Neural progenitor cell (in vitro differentiated cells): Measurements from ENCODE around the gene BEAN1. TPM values are rescaled to one million over a fixed set of nuclear protein-coding genes. Genes with fewer than 3 reads are reported as not detected.

Source experiments
- DNase-seq: peaks from one replicate; pipeline ENCODE4 v3.0.0-alpha.2; 2016; ENCODE audit warnings: low spot score
- H2AFZ ChIP-seq: fragments of 200-600 bp; sonication (generic); replicated peaks from 2 replicates; pipeline ENCODE4 v1.6.1; 2016; ENCODE audit warnings: antibody characterized with exemption
- H3F3A ChIP-seq: fragments of 200-600 bp; sonication (generic); 2 replicates; pipeline ENCODE4 v1.6.1; 2016; ENCODE audit warnings: antibody characterized with exemption, low read depth
- H3K27ac ChIP-seq: fragments of 200-600 bp; sonication (generic); 2 replicates; pipeline ENCODE4 v1.5.1; 2016; ENCODE audit warnings: mild to moderate bottlenecking
- H3K27me3 ChIP-seq: fragments of 200-600 bp; sonication (generic); 2 replicates; pipeline ENCODE4 v1.6.1; 2016; ENCODE audit warnings: mild to moderate bottlenecking, moderate library complexity
- H3K36me3 ChIP-seq: fragments of 200-600 bp; sonication (generic); 2 replicates; pipeline ENCODE4 v1.5.1; 2016
- H3K4me1 ChIP-seq: fragments of 200-600 bp; sonication (generic); 2 replicates; pipeline ENCODE4 v1.6.1; 2016; ENCODE audit warnings: mixed run types
- H3K4me2 ChIP-seq: fragments of 200-600 bp; sonication (generic); 2 replicates; pipeline ENCODE4 v1.6.1; 2016
- H3K4me3 ChIP-seq: fragments of 200-600 bp; sonication (generic); 2 replicates; pipeline ENCODE4 v1.5.1; 2016
- H3K79me2 ChIP-seq: fragments of 200-600 bp; sonication (generic); 2 replicates; pipeline ENCODE4 v1.6.1; 2016; ENCODE audit warnings: low read depth
- H3K9ac ChIP-seq: fragments of 200-600 bp; sonication (generic); 2 replicates; pipeline ENCODE4 v1.6.1; 2016
- H3K9me3 ChIP-seq: fragments of 200-600 bp; sonication (generic); 2 replicates; pipeline ENCODE4 v1.5.1; 2016; ENCODE audit warnings: low read depth
- H4K20me1 ChIP-seq: fragments of 200-600 bp; sonication (generic); 2 replicates; pipeline ENCODE4 v1.6.1; 2016; ENCODE audit warnings: low read depth
- H3K27ac Mint-ChIP-seq: 3 replicates; pipeline ENCODE4 v1.8.0; 2021; ENCODE audit warnings: mixed read lengths
- H3K27me3 Mint-ChIP-seq: 2 replicates; pipeline ENCODE4 v1.8.0; 2022; ENCODE audit warnings: low read depth, mild to moderate bottlenecking, inconsistent platforms, moderate library complexity, mixed read lengths; ENCODE audit not compliant: insufficient read depth
- H3K36me3 Mint-ChIP-seq: 3 replicates; pipeline ENCODE4 v1.8.0; 2021; ENCODE audit warnings: mixed read lengths
- H3K4me1 Mint-ChIP-seq: 3 replicates; pipeline ENCODE4 v1.8.0; 2021; ENCODE audit warnings: mixed read lengths
- H3K4me3 Mint-ChIP-seq: 3 replicates; pipeline ENCODE4 v1.8.0; 2021; ENCODE audit warnings: mild to moderate bottlenecking, moderate library complexity, mixed read lengths
- H3K9me3 Mint-ChIP-seq: 3 replicates; pipeline ENCODE4 v1.8.0; 2020; ENCODE audit warnings: mixed read lengths
- EZH2 ChIP-seq: fragments of 200-600 bp; sonication (generic); IDR thresholded peaks from 2 replicates; pipeline ENCODE4 v1.6.1; 2017; ENCODE audit warnings: antibody characterized with exemption, mild to moderate bottlenecking, moderate library complexity
- EZH2phosphoT487 ChIP-seq: fragments of 200-600 bp; sonication (generic); IDR thresholded peaks from 2 replicates; pipeline ENCODE4 v1.6.1; 2017; ENCODE audit warnings: antibody characterized with exemption
- total RNA-seq: library from RNA; depleted of rRNA; stranded (reverse); fragments of >200 nt; gene quantifications from 2 replicates; pipeline ENCODE4 v1.2.3, GENCODE V29; 2015; ENCODE audit warnings: low replicate concordance
- TF ChIP-seq, protein P1 (sequence below): fragments of 200-600 bp; sonication (generic); IDR thresholded peaks from 2 replicates; pipeline ENCODE4 v1.5.1; 2017; ENCODE audit warnings: antibody characterized with exemption, mild to moderate bottlenecking

BEAN1 gene
- total RNA-seq, 1 donor from 2014 or later, result 0.32 TPM

DNA sequence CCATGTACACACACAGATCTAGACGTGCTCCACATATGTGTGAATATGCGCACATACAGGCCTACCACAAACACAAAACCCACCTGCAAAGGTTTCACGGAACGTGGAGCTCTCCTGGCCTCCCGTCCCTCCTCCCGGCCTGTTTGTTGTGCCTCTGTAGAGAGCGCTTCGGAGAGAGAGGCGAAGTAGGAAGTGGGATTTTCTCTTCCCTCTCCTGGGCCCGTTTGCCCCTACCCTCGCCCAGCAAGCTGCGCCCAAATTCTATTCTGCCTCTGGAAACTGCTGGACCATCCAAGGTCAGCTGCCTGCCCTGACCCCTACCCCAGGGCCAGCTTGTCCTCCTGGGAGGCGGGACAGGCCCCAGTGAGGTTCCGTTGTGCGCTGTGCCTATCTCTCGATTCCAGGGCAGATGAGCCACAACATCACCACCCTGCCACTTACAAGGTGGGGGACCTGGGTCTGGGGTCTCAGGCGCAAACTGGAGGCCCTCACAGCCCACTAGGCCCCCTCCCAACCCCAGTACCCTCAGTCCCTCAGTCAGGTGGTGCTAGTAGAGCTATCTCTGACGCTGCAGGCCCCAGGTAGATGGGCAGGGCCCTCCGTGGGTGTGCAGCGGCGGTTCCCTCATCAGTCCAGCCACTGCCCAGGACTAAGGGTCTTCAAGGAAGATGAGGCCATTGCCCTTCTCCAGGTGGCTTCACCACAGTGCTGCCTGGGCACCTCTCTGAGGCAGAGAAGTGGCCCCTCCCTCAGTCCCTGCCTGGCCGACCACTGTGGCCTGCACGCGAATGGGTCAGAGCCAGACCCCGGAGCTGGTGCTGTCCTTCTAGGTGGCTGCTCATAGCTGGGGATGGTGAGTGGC, 54.2 kb downstream of the BEAN1 start:
- Histone ChIP-seq H3K4me3 (no peak overlapping the region), H3K9me3 (no peaks in the 10 kb centered on the region), H3K27ac (no peak overlapping the region), H3K4me2 (no peak overlapping the region), H3K9ac (no peak overlapping the region), H4K20me1 (no peaks in the 10 kb centered on the region), H3K36me3 (no peaks in the 10 kb centered on the region), H3K79me2 (no peaks in the 10 kb centered on the region), H3K4me1 (no peaks in the 10 kb centered on the region), H2AFZ (no peak overlapping the region), H3K27me3 (no peaks in the 10 kb centered on the region), H3F3A (no peaks in the 10 kb centered on the region)
- Mint-ChIP-seq H3K27me3 (peaks cover 18% of the 10 kb centered on the region), H3K27ac (peak overlapping the region; percentile 54), H3K4me3 (no peak overlapping the region), H3K36me3 (no peaks in the 10 kb centered on the region), H3K9me3 (no peaks in the 10 kb centered on the region), H3K4me1 (peaks cover 17% of the 10 kb centered on the region)
- TF ChIP-seq, protein P1, sequence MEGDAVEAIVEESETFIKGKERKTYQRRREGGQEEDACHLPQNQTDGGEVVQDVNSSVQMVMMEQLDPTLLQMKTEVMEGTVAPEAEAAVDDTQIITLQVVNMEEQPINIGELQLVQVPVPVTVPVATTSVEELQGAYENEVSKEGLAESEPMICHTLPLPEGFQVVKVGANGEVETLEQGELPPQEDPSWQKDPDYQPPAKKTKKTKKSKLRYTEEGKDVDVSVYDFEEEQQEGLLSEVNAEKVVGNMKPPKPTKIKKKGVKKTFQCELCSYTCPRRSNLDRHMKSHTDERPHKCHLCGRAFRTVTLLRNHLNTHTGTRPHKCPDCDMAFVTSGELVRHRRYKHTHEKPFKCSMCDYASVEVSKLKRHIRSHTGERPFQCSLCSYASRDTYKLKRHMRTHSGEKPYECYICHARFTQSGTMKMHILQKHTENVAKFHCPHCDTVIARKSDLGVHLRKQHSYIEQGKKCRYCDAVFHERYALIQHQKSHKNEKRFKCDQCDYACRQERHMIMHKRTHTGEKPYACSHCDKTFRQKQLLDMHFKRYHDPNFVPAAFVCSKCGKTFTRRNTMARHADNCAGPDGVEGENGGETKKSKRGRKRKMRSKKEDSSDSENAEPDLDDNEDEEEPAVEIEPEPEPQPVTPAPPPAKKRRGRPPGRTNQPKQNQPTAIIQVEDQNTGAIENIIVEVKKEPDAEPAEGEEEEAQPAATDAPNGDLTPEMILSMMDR, result no peak
- no peak for TF ChIP-seq EZH2
- TF ChIP-seq EZH2phosphoT487, result no peak
- DNase-seq, result no peak

DNA sequence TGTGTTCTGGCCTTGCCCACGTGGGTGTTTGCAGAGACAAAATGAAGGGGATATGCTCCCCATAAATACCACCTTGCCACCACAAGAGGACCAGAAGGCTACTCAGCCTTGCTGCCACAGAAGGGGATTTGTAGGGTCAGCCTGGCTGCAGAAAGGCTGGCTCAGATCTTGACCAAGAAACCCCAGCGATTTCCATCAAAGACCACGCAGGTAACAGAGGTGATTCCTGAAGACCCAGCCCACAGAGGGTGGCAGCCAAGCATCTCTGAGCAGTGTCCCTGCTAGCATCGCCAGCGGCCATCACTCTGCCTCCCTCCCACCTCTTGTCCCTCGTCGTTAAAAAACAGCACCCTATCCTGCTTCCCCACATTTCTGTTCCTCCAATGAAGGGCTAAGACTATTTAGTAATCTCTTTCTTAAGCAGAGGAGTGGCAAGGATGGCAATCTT, 54.9 kb downstream of the BEAN1 start:
- TF ChIP-seq, protein P1, result no peak
- no peak for TF ChIP-seq EZH2
- TF ChIP-seq EZH2phosphoT487, result no peak
- DNase-seq, result no peak
- no peak overlapping the region for H2AFZ ChIP-seq
- Mint-ChIP-seq H3K27ac (peak overlapping the region; percentile 44), H3K27me3 (peaks cover 17% of the 10 kb centered on the region), H3K9me3 (no peaks in the 10 kb centered on the region), H3K4me3 (no peak overlapping the region), H3K36me3 (no peaks in the 10 kb centered on the region), H3K4me1 (peaks cover 23% of the 10 kb centered on the region)
- H3K9ac ChIP-seq, result no peak overlapping the region
- no peaks in the 10 kb centered on the region for H3K4me1 ChIP-seq
- H3K79me2 ChIP-seq, result no peaks in the 10 kb centered on the region
- no peaks in the 10 kb centered on the region for H3K9me3 ChIP-seq
- H4K20me1 ChIP-seq, result no peaks in the 10 kb centered on the region
- no peak overlapping the region for H3K27ac ChIP-seq
- no peaks in the 10 kb centered on the region for H3K36me3 ChIP-seq
- no peaks in the 10 kb centered on the region for H3K27me3 ChIP-seq
- no peaks in the 10 kb centered on the region for H3F3A ChIP-seq
- no peak overlapping the region for H3K4me3 ChIP-seq
- H3K4me2 ChIP-seq, result no peak overlapping the region

DNA sequence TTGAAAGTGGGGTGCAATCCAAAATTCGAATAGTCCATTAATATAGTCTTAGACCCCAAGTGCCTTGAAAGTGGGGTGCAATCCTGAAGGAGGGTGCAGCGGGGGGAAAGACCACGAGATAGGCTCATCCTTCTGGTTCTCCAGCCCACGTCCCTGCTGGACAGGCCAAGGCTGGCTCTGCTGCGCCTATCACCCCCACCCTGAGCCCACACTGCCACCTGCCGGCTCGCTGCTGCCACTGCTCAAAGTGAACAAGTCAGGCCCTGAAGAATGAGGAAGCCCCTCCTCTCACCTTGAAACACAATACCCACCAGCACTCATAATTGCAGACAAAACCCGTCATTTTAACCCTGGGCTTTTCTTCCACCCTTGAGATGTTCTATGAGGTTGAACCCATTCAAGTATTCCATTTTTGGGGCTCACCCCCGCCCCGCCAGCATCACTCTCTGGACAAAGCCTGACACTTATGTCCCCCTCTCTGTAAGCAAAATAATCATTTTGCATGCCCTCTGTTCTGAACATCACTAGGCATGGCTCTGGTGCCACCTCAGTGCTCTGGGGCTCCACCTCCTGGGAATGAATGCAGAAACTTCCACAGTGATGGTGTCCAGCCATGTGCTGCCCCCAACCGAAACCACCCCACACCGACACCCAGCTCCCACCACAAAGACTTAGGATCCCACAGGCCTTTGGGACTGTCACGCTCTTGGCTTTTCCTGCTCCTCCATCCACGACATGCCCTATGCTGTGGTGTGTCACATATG, 56.8 kb downstream of the BEAN1 start:
- Mint-ChIP-seq H3K36me3 (no peaks in the 10 kb centered on the region), H3K27ac (no peak overlapping the region)

More for the DNA sequence above, 56.8 kb downstream of the BEAN1 start:
- no peaks in the 10 kb centered on the region for H3K27me3 ChIP-seq
- peaks cover 5% of the 10 kb centered on the region for H3K9me3 Mint-ChIP-seq
- no peaks in the 10 kb centered on the region for H4K20me1 ChIP-seq
- H3K36me3 ChIP-seq, result no peaks in the 10 kb centered on the region
- peak overlapping the region; percentile 29 for H2AFZ ChIP-seq
- H3K4me3 Mint-ChIP-seq, result no peak overlapping the region
- H3K4me1 ChIP-seq, result no peaks in the 10 kb centered on the region
- H3K9ac ChIP-seq, result no peak overlapping the region
- peaks cover 16% of the 10 kb centered on the region for H3K27me3 Mint-ChIP-seq
- TF ChIP-seq EZH2, result no peak
- TF ChIP-seq, protein P1, result peak; percentile 95
- no peak overlapping the region for H3K4me3 ChIP-seq
- H3K27ac ChIP-seq, result no peak overlapping the region
- peak; percentile 86 for DNase-seq
- H3K9me3 ChIP-seq, result no peaks in the 10 kb centered on the region
- no peaks in the 10 kb centered on the region for H3F3A ChIP-seq
- peaks cover 28% of the 10 kb centered on the region for H3K4me1 Mint-ChIP-seq
- H3K4me2 ChIP-seq, result no peak overlapping the region
- no peaks in the 10 kb centered on the region for H3K79me2 ChIP-seq
